Ectodermal cell (in vitro differentiated cells): Measurements from ENCODE around the gene INTS1.

Experiments
- H3K27ac ChIP-seq: 2 replicates; pipeline ENCODE4 v1.7.0; 2013; ENCODE audit warnings: mild to moderate bottlenecking, low read depth, low read length; ENCODE audit not compliant: insufficient read depth, poor library complexity, severe bottlenecking
- H3K27me3 ChIP-seq: 2 replicates; pipeline ENCODE4 v1.7.0; 2013; ENCODE audit warnings: mild to moderate bottlenecking, low read length; ENCODE audit not compliant: insufficient read depth, control insufficient read depth, poor library complexity, severe bottlenecking
- H3K36me3 ChIP-seq: one replicate; pipeline ENCODE4 v1.7.0; 2013; ENCODE audit warnings: low read length; ENCODE audit not compliant: control insufficient read depth, insufficient read depth
- H3K4me1 ChIP-seq: one replicate; pipeline ENCODE4 v1.7.0; 2013; ENCODE audit warnings: low read length; ENCODE audit not compliant: control insufficient read depth, insufficient read depth
- H3K4me3 ChIP-seq: 2 replicates; pipeline ENCODE4 v1.7.0; 2013; ENCODE audit warnings: low read depth, low read length, control low read depth; ENCODE audit not compliant: insufficient read depth
- H3K9me3 ChIP-seq: 2 replicates; pipeline ENCODE4 v1.7.0; 2013; ENCODE audit warnings: mild to moderate bottlenecking, low read length, moderate library complexity; ENCODE audit not compliant: control insufficient read depth
- WGBS, 2 experiments: methylation state at CpG; one replicate each; pipeline ENCODE4 v1.1.7; 2013; ENCODE audit warnings: missing lambda C conversion rate in 2 of 2; 5-methylcytosine and 5-hydroxymethylcytosine counted together

Gene INTS1

DNA sequence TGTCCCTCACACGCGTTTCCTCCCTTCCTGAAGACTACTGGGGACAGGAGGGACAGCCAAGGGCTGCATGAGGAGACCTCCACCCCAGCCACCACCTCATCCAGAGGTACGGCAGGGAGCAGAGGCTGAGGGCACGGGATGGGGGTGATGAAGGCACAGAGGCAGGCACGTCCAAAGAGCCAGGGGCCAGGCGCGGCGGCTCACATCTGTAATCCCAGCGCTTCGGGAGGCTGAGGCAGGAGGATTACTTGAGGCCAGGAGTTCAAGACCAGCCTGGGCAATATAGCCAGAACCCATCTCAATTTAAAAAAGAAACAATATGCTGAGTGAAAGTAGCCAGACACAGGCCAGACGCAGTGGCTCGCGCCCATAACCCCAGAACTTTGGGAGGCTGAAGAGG, 48.2 kb downstream of the INTS1 start:
- WGBS, 2 experiments, result 91 to 93% methylated on average over 13 of the region's 13 CpGs
- H3K27me3 ChIP-seq, result no peaks in the 10 kb centered on the region
- H3K4me1 ChIP-seq, result peaks cover 35% of the 10 kb centered on the region
- no peaks in the 10 kb centered on the region for H3K36me3 ChIP-seq
- no peak overlapping the region for H3K27ac ChIP-seq
- H3K4me3 ChIP-seq, result no peak overlapping the region
- no peaks in the 10 kb centered on the region for H3K9me3 ChIP-seq

DNA sequence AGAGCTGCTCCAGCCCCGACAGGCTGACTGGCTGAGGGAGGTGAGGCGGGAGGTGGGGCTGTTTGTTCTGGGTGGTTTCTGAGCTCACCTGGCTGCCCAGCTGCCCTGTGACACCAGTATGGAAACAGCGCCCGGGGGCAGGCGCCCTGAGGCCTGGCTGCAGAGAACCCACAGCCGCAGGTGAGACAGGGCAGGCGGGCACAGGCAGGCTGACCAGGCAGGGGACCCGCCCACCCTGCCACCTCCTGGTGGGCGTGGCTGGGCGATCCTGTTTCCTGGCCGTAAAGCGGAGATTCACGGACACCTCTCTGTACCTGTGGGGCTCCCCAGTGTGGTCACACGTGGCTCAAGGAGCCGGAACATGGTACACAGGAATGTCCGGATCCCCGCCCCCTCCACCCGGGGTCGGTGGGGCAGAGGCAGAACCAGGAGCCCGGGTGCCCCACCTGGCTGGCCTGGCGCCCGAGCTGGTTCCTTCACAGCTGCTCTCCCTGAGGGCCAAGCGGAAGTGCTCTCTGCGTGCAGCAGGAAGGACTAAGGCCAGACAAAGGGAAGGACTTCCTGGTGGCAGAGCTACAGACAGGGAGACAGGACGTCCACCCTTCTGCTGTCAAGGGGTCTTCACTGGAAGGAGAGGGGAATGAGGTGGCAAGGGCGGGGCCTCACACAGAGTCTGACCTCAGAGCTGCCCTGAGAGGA, 48.8 kb downstream of the INTS1 start:
- Histone ChIP-seq H3K27ac (no peak overlapping the region), H3K36me3 (no peaks in the 10 kb centered on the region), H3K4me3 (no peak overlapping the region), H3K27me3 (no peaks in the 10 kb centered on the region), H3K4me1 (peaks cover 35% of the 10 kb centered on the region), H3K9me3 (no peaks in the 10 kb centered on the region)
- WGBS, 2 experiments, result 86 to 89% methylated on average over 26 of the region's 26 CpGs

DNA sequence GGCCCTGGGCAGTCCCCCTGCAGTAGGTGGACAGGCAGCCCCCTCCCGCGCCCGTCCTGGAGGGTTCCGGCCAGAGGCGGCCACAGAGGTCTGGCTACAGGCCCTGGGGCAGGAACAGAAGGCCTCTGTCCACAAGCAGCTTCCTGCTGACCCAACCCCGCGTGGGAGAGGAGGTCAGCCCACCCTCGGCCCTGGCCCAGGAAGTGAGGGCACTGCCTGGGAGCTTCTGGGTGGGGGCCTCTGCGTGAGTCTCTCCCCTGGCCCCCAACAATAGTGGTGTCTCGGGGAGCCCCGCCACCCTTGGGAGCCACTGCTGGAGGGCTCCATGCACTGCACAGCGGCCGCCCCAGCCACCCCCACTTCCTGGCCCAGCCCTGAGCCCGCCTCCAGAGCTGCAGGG, 49.6 kb downstream of the INTS1 start:
- H3K27me3 ChIP-seq, result no peaks in the 10 kb centered on the region
- H3K4me3 ChIP-seq, result no peak overlapping the region
- WGBS, 2 experiments, result 86 to 87% methylated on average over 14 of the region's 14 CpGs
- H3K9me3 ChIP-seq, result no peaks in the 10 kb centered on the region
- peaks cover 35% of the 10 kb centered on the region for H3K4me1 ChIP-seq
- no peaks in the 10 kb centered on the region for H3K36me3 ChIP-seq
- no peak overlapping the region for H3K27ac ChIP-seq

DNA sequence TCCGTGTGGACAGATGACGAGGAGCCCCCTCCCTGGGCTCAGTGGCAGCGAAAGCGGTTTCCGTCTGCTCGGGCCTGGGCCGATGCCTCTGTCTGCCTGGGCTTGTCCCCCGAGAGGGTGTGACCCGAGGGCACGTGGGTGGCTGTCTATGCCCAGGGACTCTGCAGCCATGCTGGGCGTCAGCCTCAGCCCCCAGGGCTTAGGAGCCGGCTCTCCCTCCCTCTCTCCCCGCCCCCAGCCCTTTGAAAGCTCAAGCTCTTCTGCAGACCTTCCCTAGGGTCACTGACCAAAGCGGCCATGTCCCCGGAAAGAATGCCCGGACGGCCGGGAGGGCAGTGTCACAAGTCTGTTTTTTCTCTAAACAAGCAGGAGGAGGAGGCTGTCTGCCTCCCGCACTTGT, 52.0 kb downstream of the INTS1 start:
- peaks cover 21% of the 10 kb centered on the region for H3K4me1 ChIP-seq

DNA sequence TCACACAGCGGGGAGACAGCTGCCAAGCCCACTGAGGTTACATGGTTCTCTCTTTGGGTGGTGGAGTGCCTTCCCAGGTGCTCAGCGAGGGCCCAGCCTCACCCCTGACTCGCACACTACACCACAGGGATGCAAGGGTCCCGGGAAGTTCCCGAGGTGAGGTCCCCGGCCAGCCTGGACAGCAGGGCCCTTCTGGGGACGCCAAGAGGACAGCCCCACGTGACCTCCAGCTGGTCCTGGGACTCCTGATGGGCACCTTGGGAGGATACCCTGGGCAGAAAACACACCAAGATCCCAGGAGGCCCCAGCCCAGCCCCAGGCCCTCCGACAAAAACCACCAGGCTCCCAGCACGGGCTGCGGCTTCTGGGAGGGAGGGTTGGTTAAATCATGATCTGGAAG, 53.2 kb downstream of the INTS1 start:
- 93 to 95% methylated on average over 11 of the region's 11 CpGs for whole genome bisulfite sequencing, 2 experiments
- peaks cover 21% of the 10 kb centered on the region for H3K4me1 ChIP-seq
- no peak overlapping the region for H3K4me3 ChIP-seq
- H3K27me3 ChIP-seq, result no peaks in the 10 kb centered on the region
- no peaks in the 10 kb centered on the region for H3K9me3 ChIP-seq
- H3K27ac ChIP-seq, result no peak overlapping the region
- H3K36me3 ChIP-seq, result no peaks in the 10 kb centered on the region

More for the DNA sequence above, 52.0 kb downstream of the INTS1 start:
- Histone ChIP-seq H3K36me3 (no peaks in the 10 kb centered on the region), H3K9me3 (no peaks in the 10 kb centered on the region), H3K27ac (no peak overlapping the region), H3K27me3 (no peaks in the 10 kb centered on the region), H3K4me3 (no peak overlapping the region)
- 71 to 73% methylated on average over 19 of the region's 19 CpGs for WGBS, 2 experiments

DNA sequence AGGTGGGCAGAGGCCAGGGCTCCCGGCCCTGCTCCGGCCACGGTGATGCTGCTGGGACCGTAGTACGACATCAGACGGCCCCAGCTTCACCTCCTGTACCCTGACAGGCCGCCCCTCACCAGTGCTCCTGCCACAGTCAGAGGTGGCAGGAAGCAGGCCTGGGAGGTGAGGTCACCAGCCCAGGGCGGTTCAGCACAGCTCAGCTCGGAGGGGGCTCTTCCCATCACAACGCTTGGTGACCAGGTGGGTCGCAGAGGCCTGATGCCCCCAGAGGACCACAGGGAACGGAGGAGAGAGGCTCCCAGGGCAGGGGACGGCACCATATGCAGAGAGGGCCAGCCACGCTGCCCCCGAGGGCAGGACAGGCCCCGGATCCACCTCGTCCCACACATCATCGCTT, 53.8 kb downstream of the INTS1 start:
- Histone ChIP-seq H3K27me3 (no peaks in the 10 kb centered on the region), H3K4me1 (peaks cover 21% of the 10 kb centered on the region), H3K4me3 (no peak overlapping the region), H3K36me3 (no peaks in the 10 kb centered on the region), H3K9me3 (no peaks in the 10 kb centered on the region), H3K27ac (no peak overlapping the region)
- 91 to 92% methylated on average over 18 of the region's 18 CpGs for WGBS, 2 experiments

DNA sequence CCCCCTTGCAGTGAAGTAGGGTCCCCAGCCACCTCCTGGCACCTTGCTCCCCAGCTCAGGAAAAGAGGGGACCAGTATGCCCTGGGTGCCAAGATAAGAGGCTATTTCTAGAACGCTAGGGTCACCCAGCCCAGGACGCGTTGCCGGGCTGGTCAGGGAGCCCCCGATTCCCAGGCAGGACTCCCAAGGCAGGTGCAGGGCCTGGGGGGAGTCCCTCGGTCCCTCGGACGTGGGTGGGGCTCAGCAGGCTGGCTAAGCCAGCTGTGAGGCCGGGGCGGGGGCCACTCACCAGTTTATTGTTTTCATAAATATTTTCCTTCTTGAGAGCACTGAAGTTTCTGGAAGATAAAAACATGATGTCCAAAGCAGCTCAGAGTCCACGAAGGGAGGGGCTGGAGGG, 54.2 kb downstream of the INTS1 start:
- Histone ChIP-seq H3K4me1 (peaks cover 21% of the 10 kb centered on the region), H3K9me3 (no peaks in the 10 kb centered on the region), H3K36me3 (no peaks in the 10 kb centered on the region), H3K27me3 (no peaks in the 10 kb centered on the region), H3K4me3 (no peak overlapping the region), H3K27ac (no peak overlapping the region)
- WGBS, 2 experiments, result 90 to 93% methylated on average over 11 of the region's 11 CpGs

DNA sequence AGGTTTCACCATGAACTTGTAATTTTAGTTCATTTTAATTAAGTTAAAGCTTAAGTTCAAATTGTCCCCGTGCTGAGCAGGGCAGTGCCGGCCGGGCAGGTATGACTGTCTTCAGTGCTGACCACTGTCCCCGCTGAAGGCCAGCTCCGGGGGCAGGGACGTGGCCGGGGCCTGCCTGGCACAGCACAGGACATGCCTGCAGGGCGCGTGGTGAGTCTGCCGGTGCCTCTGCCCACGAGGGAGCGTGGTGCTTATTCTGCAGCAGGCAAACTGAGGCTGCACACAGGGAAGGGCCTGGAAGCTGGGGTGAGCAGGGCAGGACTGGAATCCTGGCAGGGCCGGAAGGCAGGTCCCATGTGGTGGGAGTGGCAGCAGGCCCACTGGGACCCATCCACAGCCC, 54.7 kb downstream of the INTS1 start:
- WGBS, 2 experiments, result 92 to 95% methylated on average over 13 of the region's 13 CpGs
- no peak overlapping the region for H3K4me3 ChIP-seq
- no peaks in the 10 kb centered on the region for H3K9me3 ChIP-seq

DNA sequence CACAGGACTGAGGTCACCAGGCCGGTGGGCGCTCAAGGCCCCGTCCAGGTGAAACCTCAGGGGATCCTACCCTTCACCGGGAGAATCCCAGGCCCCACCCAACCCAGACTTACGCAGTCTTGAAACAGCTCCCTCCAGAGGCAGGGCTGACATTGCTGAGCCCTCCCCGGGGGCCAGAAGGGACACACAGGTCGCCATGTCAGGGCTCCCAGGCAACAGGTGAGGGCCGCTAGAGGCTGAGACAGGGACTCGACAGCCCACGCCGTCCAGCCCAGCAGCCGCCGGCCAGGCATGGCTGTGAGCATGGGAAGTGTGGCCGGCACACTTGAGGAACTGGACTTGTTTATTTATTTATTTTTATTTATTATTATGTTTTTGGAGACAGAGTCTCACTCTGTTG, 55.2 kb downstream of the INTS1 start:
- no peaks in the 10 kb centered on the region for H3K36me3 ChIP-seq
- no peaks in the 10 kb centered on the region for H3K27me3 ChIP-seq
- WGBS, 2 experiments, result 93% methylated on average over 14 of the region's 14 CpGs
- H3K4me1 ChIP-seq, result peaks cover 13% of the 10 kb centered on the region
- no peak overlapping the region for H3K4me3 ChIP-seq
- no peak overlapping the region for H3K27ac ChIP-seq
- no peaks in the 10 kb centered on the region for H3K9me3 ChIP-seq

More for the DNA sequence above, 54.7 kb downstream of the INTS1 start:
- Histone ChIP-seq H3K4me1 (peaks cover 18% of the 10 kb centered on the region), H3K27ac (no peak overlapping the region), H3K36me3 (no peaks in the 10 kb centered on the region), H3K27me3 (no peaks in the 10 kb centered on the region)

DNA sequence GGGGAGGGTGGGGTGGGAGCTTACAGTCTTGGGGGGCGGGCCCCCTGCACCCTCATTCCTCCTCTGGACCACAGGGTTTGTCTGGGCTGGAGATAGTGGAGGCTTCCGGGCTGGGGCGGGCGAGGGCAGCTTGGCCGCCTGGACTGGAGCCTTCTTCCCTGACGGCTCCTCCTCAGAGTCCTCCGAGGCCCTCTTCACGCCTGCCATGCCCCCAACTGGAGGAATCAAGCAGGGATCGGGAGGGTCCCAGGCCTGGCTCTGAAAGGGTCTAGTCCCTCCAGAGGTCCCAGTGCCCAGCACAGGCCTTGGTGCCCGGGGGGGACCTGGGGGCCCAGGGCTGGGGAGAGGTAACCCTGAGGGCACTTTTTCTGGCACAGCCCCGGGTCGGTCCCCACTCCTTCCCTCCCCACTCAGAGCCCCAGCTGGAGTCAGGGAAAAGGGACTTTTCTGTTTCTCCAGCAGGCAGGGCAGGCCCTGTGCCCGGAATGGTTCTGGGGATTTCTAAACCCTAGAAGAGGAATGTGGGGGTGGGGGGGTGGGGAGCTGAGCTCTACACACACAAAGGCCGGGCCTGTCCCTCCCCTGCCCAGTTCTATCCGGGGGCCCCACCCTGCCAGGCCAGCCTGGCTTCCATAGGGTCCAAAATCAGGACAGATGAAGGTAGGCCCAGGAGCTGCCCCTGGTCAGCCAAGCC, 56.5 kb downstream of the INTS1 start:
- H3K4me1 ChIP-seq, result peaks cover 7% of the 10 kb centered on the region
- H3K27me3 ChIP-seq, result no peaks in the 10 kb centered on the region
- no peaks in the 10 kb centered on the region for H3K9me3 ChIP-seq
- no peak overlapping the region for H3K27ac ChIP-seq
- H3K36me3 ChIP-seq, result no peaks in the 10 kb centered on the region
- H3K4me3 ChIP-seq, result no peak overlapping the region
- WGBS, 2 experiments, result 79 to 82% methylated on average over 15 of the region's 15 CpGs
